Activated CD4-positive, CD25-positive, alpha-beta regulatory T cell treated with anti-CD3 and anti-CD28 coated beads, Interleukin-2, amount 50 U/mL, for 72 hours (primary cell): ENCODE measurements around the gene GMPR.
"Not testable (repeated sequence)": the region's sequence is repeated elsewhere in the genome, so short reads cannot be mapped to it uniquely, and the experiment has no call there.

Experiments
- DNase-seq: peaks from one replicate; pipeline ENCODE4 v3.0.0; 2021

Gene GMPR

GRCh38 chr6:16251706-16252105 lies 13.3 kb downstream of the GMPR start:
- no peak for DNase-seq

- DNase-seq, result no peak
Measured at GRCh38 chr6:16252686-16253299, 14.4 kb downstream of the GMPR start.

- DNase-seq, result no peak
Measured at GRCh38 chr6:16253399-16254144, 15.2 kb downstream of the GMPR start.

- DNase-seq, result no peak
Measured at GRCh38 chr6:16254535-16254934, 16.1 kb downstream of the GMPR start.

GRCh38 chr6:16256781-16257180 lies 18.4 kb downstream of the GMPR start:
- no peak for DNase-seq

GRCh38 chr6:16257999-16258708 lies 19.8 kb downstream of the GMPR start:
- no peak for DNase-seq

GRCh38 chr6:16258709-16259075 lies 20.3 kb downstream of the GMPR start:
- DNase-seq, result no peak

GRCh38 chr6:16259604-16260003 lies 21.2 kb downstream of the GMPR start:
- DNase-seq, result not testable (repeated sequence)

GRCh38 chr6:16260602-16261001 lies 22.2 kb downstream of the GMPR start:
- DNase-seq, result not testable (repeated sequence)

GRCh38 chr6:16262773-16263172 lies 24.4 kb downstream of the GMPR start:
- DNase-seq, result not testable (repeated sequence)

GRCh38 chr6:16263464-16264099 lies 25.2 kb downstream of the GMPR start:
- DNase-seq, result not testable (repeated sequence)

GRCh38 chr6:16264785-16265184 lies 26.4 kb downstream of the GMPR start:
- no peak for DNase-seq

- DNase-seq, result no peak
Measured at GRCh38 chr6:16265351-16266341, 27.3 kb downstream of the GMPR start.

GRCh38 chr6:16267428-16268263 lies 29.3 kb downstream of the GMPR start:
- DNase-seq, result no peak

GRCh38 chr6:16269442-16270070 lies 31.2 kb downstream of the GMPR start:
- not testable (repeated sequence) for DNase-seq

GRCh38 chr6:16270178-16270794 lies 31.9 kb downstream of the GMPR start:
- no peak for DNase-seq

- no peak for DNase-seq
Measured at GRCh38 chr6:16271428-16271827, 33.0 kb downstream of the GMPR start.

GRCh38 chr6:16272201-16272600 lies 33.8 kb downstream of the GMPR start:
- no peak for DNase-seq

GRCh38 chr6:16273256-16273655 lies 34.9 kb downstream of the GMPR start:
- DNase-seq, result no peak

GRCh38 chr6:16274483-16274882 lies 36.1 kb downstream of the GMPR start:
- DNase-seq, result no peak
